Measurements from ENCODE around the gene KCTD2.

- TF ChIP-seq GATA2 (IDR thresholded peaks at IDR 0.05; ENCODE audit: low read depth, low read length) (no peak), GATA3 (IDR thresholded peaks at IDR 0.05; ENCODE audit: low read depth, low read length) (no peak)
These were observed 51.8 kb downstream of the KCTD2 start for GRCh38 chr17:75098861-75099260.

All from SH-SY5Y (cell line).